Transverse colon (tissue), 4 donors: Measurements from ENCODE around the gene STRADA. TPM values are rescaled to one million over a fixed set of nuclear protein-coding genes. Genes with fewer than 3 reads are reported as not detected.

Source experiments
- DNase-seq: peaks from one replicate; pipeline ENCODE4 v3.0.0-alpha.2; 2019
- H3K27ac ChIP-seq, 4 donors: fragments of 200-600 bp; sonication (generic); 2 replicates each; pipeline ENCODE4 v1.5.1; 2016 to 2018; ENCODE audit warnings: inconsistent platforms in 4 of 4
- H3K27me3 ChIP-seq: fragments of 200-600 bp; sonication (generic); 2 replicates; pipeline ENCODE4 v1.5.1; 2017; ENCODE audit warnings: inconsistent platforms
- H3K36me3 ChIP-seq, 4 donors: fragments of 200-600 bp; sonication (generic); 2 replicates each; pipeline ENCODE4 v1.5.1; 2017 to 2019; ENCODE audit warnings: inconsistent platforms in 4 of 4
- H3K4me1 ChIP-seq, 4 donors: fragments of 200-600 bp; sonication (generic); 2 replicates each; pipeline ENCODE4 v1.5.1; 2017 to 2020; ENCODE audit warnings: inconsistent platforms in 4 of 4
- H3K4me3 ChIP-seq, 4 donors: fragments of 200-600 bp; sonication (generic); 1 replicate in 1 of 4; 2 replicates in 3 of 4; pipeline versions ENCODE4 v1.5.1 to v1.6.1; 2017 to 2019; ENCODE audit warnings: inconsistent platforms in 4 of 4
- H3K9me3 ChIP-seq, 2 donors: fragments of 200-600 bp; sonication (generic); 2 replicates each; pipeline ENCODE4 v1.5.1; 2017 to 2019; ENCODE audit warnings: inconsistent platforms in 2 of 2
- CTCF ChIP-seq, 5 experiments: fragments of 200-600 bp in 3 of 5; fragments of 450-650 bp in 2 of 5; sonication (generic) in 3 of 5; IDR thresholded peaks; 1 replicate in 2 of 5; 2 replicates in 3 of 5; pipeline ENCODE4 v1.5.1; 2016 to 2017; ENCODE audit warnings: antibody characterized with exemption in 5 of 5, inconsistent platforms in 3 of 5, mild to moderate bottlenecking in 2 of 5, moderate library complexity in 1 of 5
- EP300 ChIP-seq: sonication (generic); formaldehyde crosslinking; IDR thresholded peaks from one replicate; pipeline ENCODE4 v1.6.1; 2017; ENCODE audit warnings: antibody characterized with exemption, low read depth
- POLR2A ChIP-seq: fragments of 450-650 bp; IDR thresholded peaks from one replicate; pipeline ENCODE4 v1.6.1; 2016; ENCODE audit warnings: antibody characterized with exemption, mild to moderate bottlenecking, moderate library complexity
- POLR2AphosphoS5 ChIP-seq, 3 donors: sonication (generic); formaldehyde crosslinking; IDR thresholded peaks; one replicate each; pipeline ENCODE4 v1.6.1; 2016; ENCODE audit warnings: antibody characterized with exemption in 3 of 3
- WGBS, 2 donors: methylation state at CpG; one replicate each; pipeline ENCODE4 v1.1.5; 2018; ENCODE audit warnings: low coverage in 1 of 2; 5-methylcytosine and 5-hydroxymethylcytosine counted together
- in situ Hi-C, 4 donors: fragments of 200-750 bp; cut with MboI; loops; one replicate each; pipeline versions ENCODE4 v1.15.0 to v1.15.1; 2017; ENCODE audit warnings: low sequenced_read_pairs in 3 of 4, low pct_ligation_motif_present in 1 of 4, low pct_unique_long_range_greater_than_20kb in 1 of 4
- intact Hi-C: fragments of 100-400 bp; cut with DNase I; formaldehyde crosslinking; loops from one replicate; pipeline ENCODE4 v1.15.1; 2023; ENCODE audit warnings: low total_unique reads
- total RNA-seq, 4 donors: library from RNA; depleted of rRNA; stranded (reverse); fragments of >200 nt; gene quantifications; one replicate each; pipeline ENCODE4 v1.1.0, GENCODE V29; 2016

Gene STRADA
- total RNA-seq, 4 donors from 2014 or later, result 23.1 to 37.8 (median 33.8) TPM

GRCh38 chr17:63703556-63704258 lies 37.9 kb downstream of the STRADA start:
- no peak overlapping the region for H3K4me3 ChIP-seq
- H3K9me3 ChIP-seq, result no peaks in the 10 kb centered on the region
- TF ChIP-seq CTCF (IDR thresholded peaks at IDR 0.05) (no peak), EP300 (no peak), POLR2AphosphoS5 (IDR thresholded peaks at IDR 0.05) (no peak), POLR2A (no peak)
- intact Hi-C loops, result no loop called here
- WGBS, 2 donors, result 92 to 93% methylated on average over 5 to 16 of the region's 16 CpGs
- in situ Hi-C loops, result no loop called here
- H3K27me3 ChIP-seq, result peaks cover 15% of the 10 kb centered on the region
- H3K27ac ChIP-seq, result no peak overlapping the region
- H3K36me3 ChIP-seq, result peaks cover 0 to under 1% (median 0%) of the 10 kb centered on the region in 4 donors
- no peak for DNase-seq
- peaks cover 7 to 24% (median 22%) of the 10 kb centered on the region in 4 donors for H3K4me1 ChIP-seq

- Histone ChIP-seq H3K27ac (peak overlapping the region in 1 of 4 donors; percentile 87), H3K9me3 (no peaks in the 10 kb centered on the region), H3K36me3 (no peaks in the 10 kb centered on the region), H3K4me3 (no peak overlapping the region), H3K4me1 (peaks cover 7 to 29% (median 26%) of the 10 kb centered on the region in 4 donors), H3K27me3 (peaks cover 15% of the 10 kb centered on the region)
- WGBS, 2 donors, result 88% methylated on average over 5 of the region's 5 CpGs; no CpG with 5 or more reads in 1 of the 2 donors
- in situ Hi-C loops (no loop called here), intact Hi-C loops (no loop called here)
- no peak for DNase-seq
- TF ChIP-seq EP300, result no peak
- TF ChIP-seq POLR2A, result no peak
- TF ChIP-seq CTCF (IDR thresholded peaks at IDR 0.05), result no peak
- TF ChIP-seq POLR2AphosphoS5 (IDR thresholded peaks at IDR 0.05), result no peak
Measured at GRCh38 chr17:63703029-63703428, 38.6 kb downstream of the STRADA start.

GRCh38 chr17:63702721-63703015 lies 38.9 kb downstream of the STRADA start:
- peaks cover 7 to 31% (median 27%) of the 10 kb centered on the region in 4 donors for H3K4me1 ChIP-seq
- peaks cover 15% of the 10 kb centered on the region for H3K27me3 ChIP-seq
- H3K4me3 ChIP-seq, result no peak overlapping the region
- no peaks in the 10 kb centered on the region for H3K36me3 ChIP-seq
- H3K9me3 ChIP-seq, result no peaks in the 10 kb centered on the region
- 81% methylated on average over 6 of the region's 6 CpGs; no CpG with 5 or more reads in 1 of the 2 donors for WGBS, 2 donors
- intact Hi-C loops, result no loop called here
- no peak for TF ChIP-seq POLR2A
- no peak for TF ChIP-seq CTCF (IDR thresholded peaks at IDR 0.05)
- TF ChIP-seq EP300, result no peak
- no peak for TF ChIP-seq POLR2AphosphoS5 (IDR thresholded peaks at IDR 0.05)
- H3K27ac ChIP-seq, result peak overlapping the region in 3 of 4 donors; percentile 83 to 87 (median 86)
- no peak for DNase-seq
- in situ Hi-C loops, result no loop called here

GRCh38 chr17:63701868-63702720 lies 39.5 kb downstream of the STRADA start:
- peaks cover 7 to 35% (median 29%) of the 10 kb centered on the region in 4 donors for H3K4me1 ChIP-seq
- no peaks in the 10 kb centered on the region for H3K36me3 ChIP-seq
- no peaks in the 10 kb centered on the region for H3K9me3 ChIP-seq
- peak overlapping the region; percentile 83 to 87 (median 84) for H3K27ac ChIP-seq
- WGBS, 2 donors, result 78% methylated on average over 19 of the region's 19 CpGs; no CpG with 5 or more reads in 1 of the 2 donors
- peaks cover 15% of the 10 kb centered on the region for H3K27me3 ChIP-seq
- intact Hi-C loops (no loop called here), in situ Hi-C loops (no loop called here)
- peak overlapping the region in 2 of 4 donors; percentile 11 to 64 for H3K4me3 ChIP-seq
- no peak for TF ChIP-seq EP300
- TF ChIP-seq POLR2AphosphoS5 (IDR thresholded peaks at IDR 0.05), result peak in 1 of 3 donors; percentile 8
- peak; percentile 56 for DNase-seq
